GM23338 (cell line): Measurements from ENCODE around the gene EXOG. TPM values are rescaled to one million over a fixed set of nuclear protein-coding genes. Genes with fewer than 3 reads are reported as not detected.

ENCODE experiments used
- ATAC-seq: fragments of 200-7000 bp; cut with Tn5 transposase; 3 replicates; pipeline ENCODE4 v1.9.1; 2020
- DNase-seq: peaks from one replicate; pipeline ENCODE4 v3.0.0-alpha.2; 2015; ENCODE audit warnings: low spot score
- H2AFZ ChIP-seq: fragments of 200-600 bp; sonication (generic); 2 replicates; pipeline ENCODE4 v1.8.0; 2016; ENCODE audit warnings: antibody characterized with exemption, mild to moderate bottlenecking, moderate library complexity
- H3F3A ChIP-seq: fragments of 200-600 bp; sonication (generic); replicated peaks from 2 replicates; pipeline ENCODE4 v1.8.0; 2017; ENCODE audit warnings: antibody characterized with exemption, mixed run types, low read depth
- H3K27ac ChIP-seq: fragments of 200-600 bp; sonication (generic); 2 replicates; pipeline ENCODE4 v1.6.1; 2016; ENCODE audit warnings: low read depth
- H3K27me3 ChIP-seq: fragments of 200-600 bp; sonication (generic); 2 replicates; pipeline ENCODE4 v1.8.0; 2016; ENCODE audit warnings: mild to moderate bottlenecking, mixed run types, moderate library complexity; ENCODE audit not compliant: insufficient read depth
- H3K36me3 ChIP-seq: fragments of 200-600 bp; sonication (generic); 2 replicates; pipeline ENCODE4 v1.8.0; 2016; ENCODE audit warnings: mild to moderate bottlenecking; ENCODE audit not compliant: insufficient read depth
- H3K4me1 ChIP-seq: fragments of 200-600 bp; sonication (generic); 2 replicates; pipeline ENCODE4 v1.8.0; 2016; ENCODE audit warnings: mild to moderate bottlenecking, moderate library complexity; ENCODE audit not compliant: insufficient read depth
- H3K4me2 ChIP-seq: fragments of 200-600 bp; sonication (generic); 2 replicates; pipeline ENCODE4 v1.7.1; 2017; ENCODE audit warnings: mixed run types
- H3K4me3 ChIP-seq: fragments of 200-600 bp; sonication (generic); 2 replicates; pipeline ENCODE4 v1.6.1; 2016; ENCODE audit warnings: mixed run types
- H3K79me2 ChIP-seq: fragments of 200-600 bp; sonication (generic); replicated peaks from 2 replicates; pipeline ENCODE4 v1.8.0; 2017; ENCODE audit warnings: mild to moderate bottlenecking; ENCODE audit not compliant: insufficient read depth
- H3K9me2 ChIP-seq: fragments of 200-600 bp; sonication (generic); 2 replicates; pipeline ENCODE4 v1.8.0; 2017; ENCODE audit not compliant: insufficient read depth
- H4K20me1 ChIP-seq: fragments of 200-600 bp; sonication (generic); replicated peaks from 2 replicates; pipeline ENCODE4 v1.8.0; 2017; ENCODE audit warnings: mild to moderate bottlenecking; ENCODE audit not compliant: insufficient read depth
- H3K27ac Mint-ChIP-seq: 2 replicates; pipeline ENCODE4 v1.8.0; 2020; ENCODE audit warnings: inconsistent platforms, mild to moderate bottlenecking, moderate library complexity, mixed read lengths
- H3K27me3 Mint-ChIP-seq: 3 replicates; pipeline ENCODE4 v1.8.0; 2022; ENCODE audit warnings: low read depth, mild to moderate bottlenecking, moderate library complexity, mixed read lengths, inconsistent platforms; ENCODE audit not compliant: insufficient read depth, poor library complexity
- H3K36me3 Mint-ChIP-seq: 3 replicates; pipeline ENCODE4 v1.8.0; 2021; ENCODE audit warnings: low read depth, mild to moderate bottlenecking, inconsistent platforms, moderate library complexity, mixed read lengths
- H3K4me1 Mint-ChIP-seq: 3 replicates; pipeline ENCODE4 v1.8.0; 2020; ENCODE audit warnings: mild to moderate bottlenecking, inconsistent platforms, mixed read lengths
- H3K4me3 Mint-ChIP-seq: 3 replicates; pipeline ENCODE4 v1.8.0; 2021; ENCODE audit warnings: moderate library complexity, mild to moderate bottlenecking, inconsistent platforms, mixed read lengths
- H3K9me3 Mint-ChIP-seq: 3 replicates; pipeline ENCODE4 v1.8.0; 2020; ENCODE audit warnings: moderate library complexity, mild to moderate bottlenecking, inconsistent platforms, mixed read lengths
- CREB1 ChIP-seq: fragments of 250-450 bp; sonication (Bioruptor Pico); IDR thresholded peaks from 2 replicates; pipeline ENCODE4 v1.5.0; 2020; ENCODE audit warnings: low read depth, mild to moderate bottlenecking, moderate library complexity
- EZH2phosphoT487 ChIP-seq: fragments of 200-600 bp; sonication (generic); IDR thresholded peaks from one replicate; pipeline ENCODE4 v1.8.1; 2018; ENCODE audit warnings: antibody characterized with exemption; ENCODE audit not compliant: unreplicated experiment
- STAT1 ChIP-seq: IDR thresholded peaks from one replicate; pipeline ENCODE4 v1.6.1; 2016; ENCODE audit warnings: antibody characterized with exemption; ENCODE audit not compliant: unreplicated experiment
- ZNF114 ChIP-seq: fragments of 250-450 bp; sonication (Bioruptor Pico); IDR thresholded peaks from 2 replicates; pipeline ENCODE4 v1.5.0; 2020; ENCODE audit warnings: mild to moderate bottlenecking, moderate library complexity
- ZNF331 ChIP-seq: fragments of 250-450 bp; sonication (Bioruptor Pico); IDR thresholded peaks from 2 replicates; pipeline ENCODE4 v1.5.0; 2020; ENCODE audit warnings: low read depth, mild to moderate bottlenecking, moderate library complexity
- polyA plus RNA-seq: library from polyadenylated mRNA; unstranded; fragments of >200 nt; fragmentation: Nextera tagmentation; extraction: Ambion mirVana; gene quantifications from 2 replicates; pipeline ENCODE4 v1.2.1, GENCODE V29; 2016
- total RNA-seq: library from RNA; depleted of rRNA; stranded (reverse); fragments of >200 nt; shearing (Covaris generic); gene quantifications from 2 replicates; pipeline ENCODE4 v1.2.3, GENCODE V29; 2014
- TF ChIP-seq, protein P1 (sequence below), 2 experiments: fragments of 200-600 bp in 1 of 2; sonication (generic) in 1 of 2; conservative IDR thresholded peaks; 2 replicates each; pipeline versions ENCODE4 v1.5.1 to v1.6.1; 2016 to 2017; ENCODE audit warnings: antibody characterized with exemption in 2 of 2, low read depth in 2 of 2, mild to moderate bottlenecking in 2 of 2, moderate library complexity in 1 of 2
- TF ChIP-seq, protein P2 (sequence below): IDR thresholded peaks from one replicate; pipeline ENCODE4 v1.6.1; 2018; ENCODE audit warnings: antibody characterized with exemption; ENCODE audit not compliant: unreplicated experiment
- TF ChIP-seq, protein P3 (sequence below): IDR thresholded peaks from 2 replicates; pipeline ENCODE4 v1.6.1; 2016; ENCODE audit warnings: antibody characterized with exemption
- TF ChIP-seq, protein P4 (sequence below): fragments of 250-450 bp; sonication (Bioruptor Pico); IDR thresholded peaks from 2 replicates; pipeline ENCODE4 v1.5.0; 2020; ENCODE audit warnings: mild to moderate bottlenecking, moderate library complexity

The EXOG gene
- total and polyA plus RNA-seq, 2 experiments from 2014 or later = 9.7 to 11.3 TPM

DNA sequence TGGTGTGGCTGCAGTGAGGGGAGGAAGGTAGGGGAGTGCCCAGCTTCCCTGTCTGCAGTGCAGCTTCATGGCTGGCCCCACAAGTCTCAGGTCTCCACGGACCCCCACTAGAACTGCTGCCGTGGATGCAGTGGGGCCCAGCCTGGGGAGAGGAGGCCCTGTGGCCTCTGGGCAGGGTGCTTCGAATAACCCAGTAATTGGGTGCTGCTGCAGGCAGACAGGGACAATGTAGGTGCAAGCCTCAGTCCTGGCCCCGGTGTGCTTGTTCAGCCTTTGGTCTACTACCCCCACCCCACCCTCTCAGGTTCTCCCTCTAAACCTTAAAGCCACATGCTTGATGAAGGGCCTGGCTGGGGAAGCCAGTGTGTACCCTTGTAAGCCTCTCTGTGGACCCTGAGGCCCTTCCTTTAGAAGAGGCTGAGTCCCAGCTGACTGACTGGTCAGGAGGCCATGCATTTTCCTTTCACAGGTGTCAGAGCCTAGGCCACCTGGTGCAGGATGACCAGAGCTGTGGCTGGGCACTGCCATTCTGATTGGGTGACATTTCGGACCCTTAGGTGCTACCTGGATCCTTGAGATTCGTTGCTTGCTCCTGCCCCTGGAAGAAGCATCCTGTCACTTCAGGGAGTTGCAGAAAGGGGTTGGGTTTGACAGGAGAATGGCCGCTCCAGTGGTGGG, 21.1 kb upstream of the EXOG start:
- no peak for DNase-seq
- H3K36me3 Mint-ChIP-seq = peaks cover 30% of the 10 kb centered on the region
- H3K27me3 ChIP-seq = no peaks in the 10 kb centered on the region

More for the DNA sequence above, 21.1 kb upstream of the EXOG start:
- Mint-ChIP-seq H3K9me3 (peaks cover 10% of the 10 kb centered on the region), H3K4me1 (peaks cover 23% of the 10 kb centered on the region), H3K4me3 (no peak overlapping the region), H3K27me3 (peaks cover 4% of the 10 kb centered on the region), H3K27ac (no peak overlapping the region)
- no peak overlapping the region for H2AFZ ChIP-seq
- peaks cover 72% of the 10 kb centered on the region for H3K79me2 ChIP-seq
- H3K36me3 ChIP-seq = no peaks in the 10 kb centered on the region
- H3K4me1 ChIP-seq = no peaks in the 10 kb centered on the region
- no peak overlapping the region for H3K4me3 ChIP-seq
- TF ChIP-seq, protein P1, sequence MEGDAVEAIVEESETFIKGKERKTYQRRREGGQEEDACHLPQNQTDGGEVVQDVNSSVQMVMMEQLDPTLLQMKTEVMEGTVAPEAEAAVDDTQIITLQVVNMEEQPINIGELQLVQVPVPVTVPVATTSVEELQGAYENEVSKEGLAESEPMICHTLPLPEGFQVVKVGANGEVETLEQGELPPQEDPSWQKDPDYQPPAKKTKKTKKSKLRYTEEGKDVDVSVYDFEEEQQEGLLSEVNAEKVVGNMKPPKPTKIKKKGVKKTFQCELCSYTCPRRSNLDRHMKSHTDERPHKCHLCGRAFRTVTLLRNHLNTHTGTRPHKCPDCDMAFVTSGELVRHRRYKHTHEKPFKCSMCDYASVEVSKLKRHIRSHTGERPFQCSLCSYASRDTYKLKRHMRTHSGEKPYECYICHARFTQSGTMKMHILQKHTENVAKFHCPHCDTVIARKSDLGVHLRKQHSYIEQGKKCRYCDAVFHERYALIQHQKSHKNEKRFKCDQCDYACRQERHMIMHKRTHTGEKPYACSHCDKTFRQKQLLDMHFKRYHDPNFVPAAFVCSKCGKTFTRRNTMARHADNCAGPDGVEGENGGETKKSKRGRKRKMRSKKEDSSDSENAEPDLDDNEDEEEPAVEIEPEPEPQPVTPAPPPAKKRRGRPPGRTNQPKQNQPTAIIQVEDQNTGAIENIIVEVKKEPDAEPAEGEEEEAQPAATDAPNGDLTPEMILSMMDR (conservative IDR thresholded peaks at IDR 0.05; ENCODE audit: low read depth in 2 of 2) = no peak
- TF ChIP-seq CREB1 (CRISPR knock-in tag) = no peak
- TF ChIP-seq, protein P2, sequence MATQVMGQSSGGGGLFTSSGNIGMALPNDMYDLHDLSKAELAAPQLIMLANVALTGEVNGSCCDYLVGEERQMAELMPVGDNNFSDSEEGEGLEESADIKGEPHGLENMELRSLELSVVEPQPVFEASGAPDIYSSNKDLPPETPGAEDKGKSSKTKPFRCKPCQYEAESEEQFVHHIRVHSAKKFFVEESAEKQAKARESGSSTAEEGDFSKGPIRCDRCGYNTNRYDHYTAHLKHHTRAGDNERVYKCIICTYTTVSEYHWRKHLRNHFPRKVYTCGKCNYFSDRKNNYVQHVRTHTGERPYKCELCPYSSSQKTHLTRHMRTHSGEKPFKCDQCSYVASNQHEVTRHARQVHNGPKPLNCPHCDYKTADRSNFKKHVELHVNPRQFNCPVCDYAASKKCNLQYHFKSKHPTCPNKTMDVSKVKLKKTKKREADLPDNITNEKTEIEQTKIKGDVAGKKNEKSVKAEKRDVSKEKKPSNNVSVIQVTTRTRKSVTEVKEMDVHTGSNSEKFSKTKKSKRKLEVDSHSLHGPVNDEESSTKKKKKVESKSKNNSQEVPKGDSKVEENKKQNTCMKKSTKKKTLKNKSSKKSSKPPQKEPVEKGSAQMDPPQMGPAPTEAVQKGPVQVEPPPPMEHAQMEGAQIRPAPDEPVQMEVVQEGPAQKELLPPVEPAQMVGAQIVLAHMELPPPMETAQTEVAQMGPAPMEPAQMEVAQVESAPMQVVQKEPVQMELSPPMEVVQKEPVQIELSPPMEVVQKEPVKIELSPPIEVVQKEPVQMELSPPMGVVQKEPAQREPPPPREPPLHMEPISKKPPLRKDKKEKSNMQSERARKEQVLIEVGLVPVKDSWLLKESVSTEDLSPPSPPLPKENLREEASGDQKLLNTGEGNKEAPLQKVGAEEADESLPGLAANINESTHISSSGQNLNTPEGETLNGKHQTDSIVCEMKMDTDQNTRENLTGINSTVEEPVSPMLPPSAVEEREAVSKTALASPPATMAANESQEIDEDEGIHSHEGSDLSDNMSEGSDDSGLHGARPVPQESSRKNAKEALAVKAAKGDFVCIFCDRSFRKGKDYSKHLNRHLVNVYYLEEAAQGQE = no peak
- TF ChIP-seq, protein P3, sequence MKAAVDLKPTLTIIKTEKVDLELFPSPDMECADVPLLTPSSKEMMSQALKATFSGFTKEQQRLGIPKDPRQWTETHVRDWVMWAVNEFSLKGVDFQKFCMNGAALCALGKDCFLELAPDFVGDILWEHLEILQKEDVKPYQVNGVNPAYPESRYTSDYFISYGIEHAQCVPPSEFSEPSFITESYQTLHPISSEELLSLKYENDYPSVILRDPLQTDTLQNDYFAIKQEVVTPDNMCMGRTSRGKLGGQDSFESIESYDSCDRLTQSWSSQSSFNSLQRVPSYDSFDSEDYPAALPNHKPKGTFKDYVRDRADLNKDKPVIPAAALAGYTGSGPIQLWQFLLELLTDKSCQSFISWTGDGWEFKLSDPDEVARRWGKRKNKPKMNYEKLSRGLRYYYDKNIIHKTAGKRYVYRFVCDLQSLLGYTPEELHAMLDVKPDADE = no peak
- TF ChIP-seq ZNF114 (CRISPR knock-in tag) = no peak
- no peak for TF ChIP-seq ZNF331 (CRISPR knock-in tag)
- TF ChIP-seq, protein P4, sequence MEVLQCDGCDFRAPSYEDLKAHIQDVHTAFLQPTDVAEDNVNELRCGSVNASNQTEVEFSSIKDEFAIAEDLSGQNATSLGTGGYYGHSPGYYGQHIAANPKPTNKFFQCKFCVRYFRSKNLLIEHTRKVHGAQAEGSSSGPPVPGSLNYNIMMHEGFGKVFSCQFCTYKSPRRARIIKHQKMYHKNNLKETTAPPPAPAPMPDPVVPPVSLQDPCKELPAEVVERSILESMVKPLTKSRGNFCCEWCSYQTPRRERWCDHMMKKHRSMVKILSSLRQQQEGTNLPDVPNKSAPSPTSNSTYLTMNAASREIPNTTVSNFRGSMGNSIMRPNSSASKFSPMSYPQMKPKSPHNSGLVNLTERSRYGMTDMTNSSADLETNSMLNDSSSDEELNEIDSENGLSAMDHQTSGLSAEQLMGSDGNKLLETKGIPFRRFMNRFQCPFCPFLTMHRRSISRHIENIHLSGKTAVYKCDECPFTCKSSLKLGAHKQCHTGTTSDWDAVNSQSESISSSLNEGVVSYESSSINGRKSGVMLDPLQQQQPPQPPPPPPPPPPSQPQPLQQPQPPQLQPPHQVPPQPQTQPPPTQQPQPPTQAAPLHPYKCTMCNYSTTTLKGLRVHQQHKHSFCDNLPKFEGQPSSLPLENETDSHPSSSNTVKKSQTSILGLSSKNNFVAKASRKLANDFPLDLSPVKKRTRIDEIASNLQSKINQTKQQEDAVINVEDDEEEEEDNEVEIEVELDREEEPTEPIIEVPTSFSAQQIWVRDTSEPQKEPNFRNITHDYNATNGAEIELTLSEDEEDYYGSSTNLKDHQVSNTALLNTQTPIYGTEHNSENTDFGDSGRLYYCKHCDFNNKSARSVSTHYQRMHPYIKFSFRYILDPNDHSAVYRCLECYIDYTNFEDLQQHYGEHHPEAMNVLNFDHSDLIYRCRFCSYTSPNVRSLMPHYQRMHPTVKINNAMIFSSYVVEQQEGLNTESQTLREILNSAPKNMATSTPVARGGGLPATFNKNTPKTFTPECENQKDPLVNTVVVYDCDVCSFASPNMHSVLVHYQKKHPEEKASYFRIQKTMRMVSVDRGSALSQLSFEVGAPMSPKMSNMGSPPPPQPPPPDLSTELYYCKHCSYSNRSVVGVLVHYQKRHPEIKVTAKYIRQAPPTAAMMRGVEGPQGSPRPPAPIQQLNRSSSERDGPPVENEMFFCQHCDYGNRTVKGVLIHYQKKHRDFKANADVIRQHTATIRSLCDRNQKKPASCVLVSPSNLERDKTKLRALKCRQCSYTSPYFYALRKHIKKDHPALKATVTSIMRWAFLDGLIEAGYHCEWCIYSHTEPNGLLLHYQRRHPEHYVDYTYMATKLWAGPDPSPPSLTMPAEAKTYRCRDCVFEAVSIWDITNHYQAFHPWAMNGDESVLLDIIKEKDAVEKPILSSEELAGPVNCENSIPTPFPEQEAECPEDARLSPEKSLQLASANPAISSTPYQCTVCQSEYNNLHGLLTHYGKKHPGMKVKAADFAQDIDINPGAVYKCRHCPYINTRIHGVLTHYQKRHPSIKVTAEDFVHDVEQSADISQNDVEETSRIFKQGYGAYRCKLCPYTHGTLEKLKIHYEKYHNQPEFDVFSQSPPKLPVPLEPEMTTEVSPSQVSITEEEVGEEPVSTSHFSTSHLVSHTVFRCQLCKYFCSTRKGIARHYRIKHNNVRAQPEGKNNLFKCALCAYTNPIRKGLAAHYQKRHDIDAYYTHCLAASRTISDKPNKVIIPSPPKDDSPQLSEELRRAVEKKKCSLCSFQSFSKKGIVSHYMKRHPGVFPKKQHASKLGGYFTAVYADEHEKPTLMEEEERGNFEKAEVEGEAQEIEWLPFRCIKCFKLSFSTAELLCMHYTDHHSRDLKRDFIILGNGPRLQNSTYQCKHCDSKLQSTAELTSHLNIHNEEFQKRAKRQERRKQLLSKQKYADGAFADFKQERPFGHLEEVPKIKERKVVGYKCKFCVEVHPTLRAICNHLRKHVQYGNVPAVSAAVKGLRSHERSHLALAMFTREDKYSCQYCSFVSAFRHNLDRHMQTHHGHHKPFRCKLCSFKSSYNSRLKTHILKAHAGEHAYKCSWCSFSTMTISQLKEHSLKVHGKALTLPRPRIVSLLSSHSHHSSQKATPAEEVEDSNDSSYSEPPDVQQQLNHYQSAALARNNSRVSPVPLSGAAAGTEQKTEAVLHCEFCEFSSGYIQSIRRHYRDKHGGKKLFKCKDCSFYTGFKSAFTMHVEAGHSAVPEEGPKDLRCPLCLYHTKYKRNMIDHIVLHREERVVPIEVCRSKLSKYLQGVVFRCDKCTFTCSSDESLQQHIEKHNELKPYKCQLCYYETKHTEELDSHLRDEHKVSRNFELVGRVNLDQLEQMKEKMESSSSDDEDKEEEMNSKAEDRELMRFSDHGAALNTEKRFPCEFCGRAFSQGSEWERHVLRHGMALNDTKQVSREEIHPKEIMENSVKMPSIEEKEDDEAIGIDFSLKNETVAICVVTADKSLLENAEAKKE (CRISPR knock-in tag) = no peak
- TF ChIP-seq STAT1 = no peak
- TF ChIP-seq EZH2phosphoT487 = no peak
- no peak for ATAC-seq
- H3F3A ChIP-seq = no peaks in the 10 kb centered on the region
- H3K4me2 ChIP-seq = no peak overlapping the region
- H3K9me2 ChIP-seq = no peaks in the 10 kb centered on the region
- peaks cover 33% of the 10 kb centered on the region for H4K20me1 ChIP-seq
- no peak overlapping the region for H3K27ac ChIP-seq
